Measurements from ENCODE around the gene SLC34A1. TPM values are rescaled to one million over a fixed set of nuclear protein-coding genes. Genes with fewer than 3 reads are reported as not detected.
A peak's percentile ranks its signal among the peaks of the same experiment; 100 is the strongest.

The SLC34A1 gene
- total and polyA plus RNA-seq, 2 of the 13 experiments (the other 11 are each of a cell fraction or from before 2014, with no cell fraction given): 0.03 to 0.20 TPM

GRCh38 chr5:177447611-177448243 is 63.5 kb downstream of the SLC34A1 start (continued):
- TF ChIP-seq ZNF563 (CRISPR knock-in tag; IDR thresholded peaks at IDR 0.05) (peak; percentile 54; the same call in 1 of the 2 replicates), ZNF816 (CRISPR knock-in tag; IDR thresholded peaks at IDR 0.05; ENCODE audit: borderline replicate concordance) (no peak), E2F1 (CRISPR knock-in tag; IDR thresholded peaks at IDR 0.05) (no peak), RAD51 (IDR thresholded peaks at IDR 0.05; ENCODE audit: borderline replicate concordance) (no peak), NFRKB (IDR thresholded peaks at IDR 0.05) (no peak), HOXA3 (CRISPR knock-in tag; IDR thresholded peaks at IDR 0.05) (peak; percentile 43; the same call in 1 of the 2 replicates), TCF12 (IDR thresholded peaks at IDR 0.05) (no peak), TCF12 (CRISPR knock-in tag; IDR thresholded peaks at IDR 0.05) (peak; percentile 74; the same call in 1 of the 2 replicates), ZSCAN25 (CRISPR knock-in tag; IDR thresholded peaks at IDR 0.05) (no peak), ZSCAN9 (CRISPR knock-in tag; IDR thresholded peaks at IDR 0.05; ENCODE audit: borderline replicate concordance) (peak; percentile 57; the same call in 1 of the 2 replicates), ZNF501 (CRISPR knock-in tag; IDR thresholded peaks at IDR 0.05) (no peak), SMYD3 (CRISPR knock-in tag; IDR thresholded peaks at IDR 0.05) (no peak), SMC3 (IDR thresholded peaks at IDR 0.05; ENCODE audit: low read length) (no peak), NCOA5 (CRISPR knock-in tag; IDR thresholded peaks at IDR 0.05) (no peak), NONO (IDR thresholded peaks at IDR 0.05) (no peak), NONO (CRISPR knock-in tag; conservative IDR thresholded peaks at IDR 0.05) (peak; percentile 70), USF2 (IDR thresholded peaks at IDR 0.05; ENCODE audit: low read depth, low read length) (no peak), USF2 (CRISPR knock-in tag; IDR thresholded peaks at IDR 0.05; ENCODE audit: borderline replicate concordance) (no peak; the same call in 1 of the 2 replicates), ZMYM4 (CRISPR knock-in tag; IDR thresholded peaks at IDR 0.05) (no peak), THAP11 (CRISPR knock-in tag; IDR thresholded peaks at IDR 0.05) (peak; percentile 55; the same call in 1 of the 2 replicates), MATR3 (CRISPR knock-in tag; IDR thresholded peaks at IDR 0.05) (no peak), DR1 (CRISPR knock-in tag; IDR thresholded peaks at IDR 0.05) (no peak), ZNF337 (CRISPR knock-in tag; IDR thresholded peaks at IDR 0.05; ENCODE audit: borderline replicate concordance, low read depth) (no peak), ZNF615 (CRISPR knock-in tag; IDR thresholded peaks at IDR 0.05; ENCODE audit: borderline replicate concordance) (no peak), ZNF510 (CRISPR knock-in tag; IDR thresholded peaks at IDR 0.05; ENCODE audit: low read depth) (peak; percentile 74; the same call in 1 of the 2 replicates), ZKSCAN1 (IDR thresholded peaks at IDR 0.05; ENCODE audit: low read length) (no peak), ZFP90 (CRISPR knock-in tag; IDR thresholded peaks at IDR 0.05; ENCODE audit: borderline replicate concordance) (no peak), SAFB2 (CRISPR knock-in tag; IDR thresholded peaks at IDR 0.05; ENCODE audit: borderline replicate concordance, low read depth) (no peak), ZNF230 (CRISPR knock-in tag; IDR thresholded peaks at IDR 0.05) (no peak), MED13 (CRISPR knock-in tag; IDR thresholded peaks at IDR 0.05) (no peak), KLF13 (CRISPR knock-in tag; IDR thresholded peaks at IDR 0.05) (no peak), SAP130 (CRISPR knock-in tag; IDR thresholded peaks at IDR 0.05; ENCODE audit: low read depth) (peak; percentile 92), MEIS2 (CRISPR knock-in tag; IDR thresholded peaks at IDR 0.05) (no peak; the same call in 1 of the 2 replicates)
